Measurements from ENCODE around the gene SORCS1.

DNA sequence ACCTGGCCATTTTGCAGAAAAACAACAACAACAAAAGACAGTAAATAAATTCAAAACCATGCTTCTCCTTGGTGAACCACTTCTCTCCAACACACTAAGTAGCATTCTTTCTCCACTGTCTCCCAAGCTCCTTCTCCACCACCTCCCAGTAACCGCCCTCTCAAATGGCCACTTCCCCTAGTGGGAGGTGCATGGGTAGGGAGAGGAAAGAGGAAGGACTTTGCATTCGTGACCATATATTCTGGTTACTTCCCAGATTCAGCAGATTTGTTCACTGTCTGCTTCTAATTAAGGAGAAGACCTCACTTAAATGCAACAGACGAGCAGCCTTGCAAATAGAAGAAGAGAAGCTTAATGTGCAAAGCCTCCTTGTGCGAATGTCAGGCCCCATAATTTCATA lies 166.8 kb downstream of the SORCS1 start:
- TF ChIP-seq EZH2 (IDR thresholded peaks at IDR 0.05), result no peak
- no peak for TF ChIP-seq POLR2AphosphoS5 (IDR thresholded peaks at IDR 0.05; ENCODE audit: borderline replicate concordance, low read depth, low read length)
